Ovary (tissue), 3 donors: Measurements from ENCODE around the gene HLTF.

Experiments used
- CTCF ChIP-seq, 3 donors: fragments of 450-650 bp in 2 of 3; fragments of 200-600 bp in 1 of 3; IDR thresholded peaks; one replicate each; pipeline versions ENCODE4 v1.5.1 to v1.8.0; 2016 to 2022; ENCODE audit warnings: antibody characterized with exemption in 3 of 3, mild to moderate bottlenecking in 1 of 3
- EP300 ChIP-seq: sonication (generic); formaldehyde crosslinking; IDR thresholded peaks from one replicate; pipeline ENCODE4 v1.6.1; 2017; ENCODE audit warnings: antibody characterized with exemption
- POLR2A ChIP-seq: fragments of 450-650 bp; IDR thresholded peaks from one replicate; pipeline ENCODE4 v1.6.1; 2017; ENCODE audit warnings: antibody characterized with exemption, mild to moderate bottlenecking, moderate library complexity
- donor health status: DM: no; HTN: no; CAD: no.

GRCh38 chr3:149104484-149104883 lies 18.2 kb upstream of the HLTF start:
- TF ChIP-seq POLR2A (no peak), CTCF (IDR thresholded peaks at IDR 0.05) (no peak), EP300 (no peak)
